GM19023 (cell line): ENCODE results near the gene TSEN2.
"Not testable (repeated sequence)": the region's sequence is repeated elsewhere in the genome, so short reads cannot be mapped to it uniquely, and the experiment has no call there.

ENCODE experiments used
- ATAC-seq: cut with Tn5 transposase; IDR thresholded peaks from one replicate; pipeline ENCODE4 v1.9.1; 2021; ENCODE audit warnings: mild to moderate bottlenecking, moderate library complexity; ENCODE audit not compliant: unreplicated experiment

TSEN2 gene

DNA sequence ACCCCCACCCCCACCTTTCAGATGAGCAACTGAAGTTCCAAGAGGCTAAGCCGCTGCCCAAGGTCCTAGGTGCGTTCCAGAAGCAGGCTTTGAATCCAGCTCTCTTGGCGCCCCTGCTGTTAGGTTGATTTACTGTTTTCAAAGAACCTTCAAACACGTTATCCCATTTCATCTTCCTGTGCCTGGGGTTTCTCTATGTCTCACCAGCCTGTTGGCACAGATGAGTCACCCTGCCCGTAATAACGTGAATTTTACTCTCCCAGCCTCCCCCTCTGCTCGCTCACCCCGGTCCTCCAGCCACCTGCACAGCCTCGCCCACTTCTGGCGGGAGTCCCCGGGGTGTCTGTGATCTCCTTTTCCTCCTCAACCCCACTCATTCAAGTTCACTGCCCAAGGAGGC, 13.0 kb upstream of the TSEN2 start:
- ATAC-seq: no peak

DNA sequence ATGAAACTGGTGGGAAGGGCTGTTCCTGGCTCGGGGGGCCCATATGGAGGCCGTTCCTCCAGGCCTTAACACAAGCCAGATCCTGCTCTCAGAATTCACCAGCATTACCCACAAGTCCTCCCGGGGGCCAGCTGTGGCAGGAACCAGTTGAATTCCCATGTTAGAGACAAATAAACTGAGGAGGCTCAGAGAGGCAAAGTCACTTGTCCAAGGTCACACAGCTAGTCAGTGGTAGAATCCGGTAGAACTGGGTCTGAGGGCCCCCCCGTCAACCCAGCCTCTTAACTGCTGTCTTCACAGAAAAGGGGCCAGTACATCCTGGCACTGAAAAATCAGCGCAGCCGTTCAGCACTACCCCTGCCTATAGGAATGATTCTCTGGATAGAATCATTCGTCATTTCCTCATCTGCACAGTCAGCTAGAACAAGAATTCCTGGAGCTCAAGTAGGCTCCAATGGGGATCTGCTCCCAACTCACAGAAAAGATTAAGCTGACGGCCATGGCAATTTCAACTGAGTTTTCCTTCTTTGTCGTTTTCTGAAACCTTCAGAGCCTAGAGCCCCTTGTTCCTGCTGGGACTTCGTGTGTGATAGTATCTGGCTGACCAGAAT, 12.2 kb upstream of the TSEN2 start:
- no peak for ATAC-seq

DNA sequence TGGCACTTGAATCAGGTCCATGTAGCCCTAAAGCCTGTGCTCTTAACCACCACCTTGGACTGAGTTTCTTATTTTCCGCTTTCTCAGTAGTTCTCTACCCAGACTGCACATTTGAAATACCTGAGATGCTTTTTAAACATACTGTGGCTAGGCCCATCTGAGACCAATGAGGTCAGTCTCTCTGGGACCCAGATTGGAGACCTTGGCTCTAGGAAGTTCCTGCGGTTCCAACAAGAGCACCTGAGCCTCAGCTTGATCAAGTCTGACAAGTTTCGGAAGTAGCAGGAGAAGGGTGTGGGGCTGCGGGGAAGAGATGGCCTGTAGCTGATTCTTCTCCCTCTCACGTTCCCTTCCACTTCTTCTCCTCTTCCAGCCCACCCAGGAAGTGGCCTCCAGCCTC, 11.5 kb upstream of the TSEN2 start:
- no peak for ATAC-seq

DNA sequence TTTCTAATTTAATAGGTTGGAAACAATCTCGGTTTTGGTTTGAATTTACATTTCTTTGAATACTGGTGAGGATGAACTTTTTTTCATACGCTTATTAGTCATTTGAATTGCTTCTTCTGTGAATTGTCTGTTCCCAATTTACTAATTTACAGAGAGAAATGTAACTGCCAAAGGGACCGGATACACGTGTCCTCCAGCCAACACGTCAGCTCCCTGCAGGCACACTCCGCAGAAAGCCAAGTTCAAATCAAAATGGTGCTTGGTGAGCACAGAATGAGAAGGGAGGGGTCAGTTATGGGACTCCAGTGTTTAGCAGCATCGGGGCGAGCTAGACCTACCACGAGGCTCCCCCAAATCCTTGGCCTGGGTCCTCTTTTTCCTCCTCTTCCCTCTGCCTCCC, 10.8 kb upstream of the TSEN2 start:
- ATAC-seq: no peak

DNA sequence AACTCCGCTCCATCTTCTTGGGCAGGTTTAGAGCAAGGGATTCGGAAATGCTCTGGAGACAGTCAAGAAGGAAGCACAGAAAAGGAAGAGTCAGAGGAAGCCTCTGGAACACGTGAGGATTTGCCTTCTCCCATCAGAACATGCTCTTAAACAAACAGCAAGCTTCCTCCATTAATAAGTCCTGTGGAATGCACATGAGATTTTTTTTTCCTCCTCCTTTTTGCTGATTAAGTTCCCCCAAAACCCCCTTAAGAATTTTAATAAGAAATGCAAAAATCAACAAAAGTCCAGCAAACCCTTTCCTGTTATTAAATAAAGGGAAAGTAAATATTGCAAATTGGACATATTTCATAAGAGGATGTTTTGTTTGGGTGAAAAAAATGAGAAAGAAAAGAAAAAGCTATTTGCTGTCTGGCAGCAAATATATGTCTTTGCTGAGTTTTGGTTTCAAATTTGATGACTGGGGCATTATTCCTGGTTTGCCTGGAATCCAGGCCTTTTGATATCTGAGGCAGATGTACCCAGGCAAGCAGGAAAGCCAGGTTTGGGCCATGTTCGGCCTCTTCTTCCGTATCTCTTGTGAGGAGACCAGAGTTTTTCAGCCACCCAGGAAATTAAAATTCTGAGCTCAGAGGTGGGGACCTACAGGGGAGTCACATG, 7.9 kb upstream of the TSEN2 start:
- ATAC-seq: no peak

DNA sequence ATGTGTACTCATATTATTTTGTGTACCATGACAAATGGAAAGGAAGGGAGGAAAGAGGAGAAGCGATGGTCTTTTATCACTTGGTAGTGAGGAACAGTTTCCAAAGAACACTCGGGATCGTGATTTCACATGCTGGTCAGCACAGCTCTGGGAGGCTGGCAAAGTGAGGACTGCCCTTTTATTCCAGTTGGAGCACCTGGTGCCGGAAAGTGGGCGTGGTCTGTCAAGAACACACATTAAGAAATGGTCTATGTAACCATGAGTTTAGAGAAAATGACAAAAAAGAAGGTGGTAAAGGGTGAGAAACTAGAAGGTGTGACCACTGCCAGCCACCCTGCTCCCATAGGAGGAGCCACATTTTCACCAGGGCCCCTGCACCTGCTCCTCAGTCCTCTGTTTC, 7.0 kb upstream of the TSEN2 start:
- no peak for ATAC-seq

DNA sequence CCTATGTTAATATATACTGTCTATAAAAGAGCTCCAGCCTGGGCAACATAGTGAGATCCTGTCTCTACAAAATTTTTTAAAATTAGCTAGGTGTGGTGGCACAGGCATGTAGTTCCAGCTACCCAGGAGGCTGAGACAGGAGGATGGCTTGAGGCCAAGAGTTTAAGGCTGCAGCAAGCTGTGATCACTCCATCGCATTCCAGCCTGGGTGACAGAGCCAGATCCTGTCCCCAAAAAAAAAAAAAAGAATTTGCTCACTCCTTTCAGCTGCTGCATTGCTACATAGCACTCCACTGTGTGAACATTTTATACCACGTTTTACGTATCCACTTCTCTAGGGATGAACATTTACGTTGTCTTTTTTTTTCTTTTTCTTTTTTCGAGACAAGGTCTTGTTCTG, 6.0 kb upstream of the TSEN2 start:
- ATAC-seq: no peak

DNA sequence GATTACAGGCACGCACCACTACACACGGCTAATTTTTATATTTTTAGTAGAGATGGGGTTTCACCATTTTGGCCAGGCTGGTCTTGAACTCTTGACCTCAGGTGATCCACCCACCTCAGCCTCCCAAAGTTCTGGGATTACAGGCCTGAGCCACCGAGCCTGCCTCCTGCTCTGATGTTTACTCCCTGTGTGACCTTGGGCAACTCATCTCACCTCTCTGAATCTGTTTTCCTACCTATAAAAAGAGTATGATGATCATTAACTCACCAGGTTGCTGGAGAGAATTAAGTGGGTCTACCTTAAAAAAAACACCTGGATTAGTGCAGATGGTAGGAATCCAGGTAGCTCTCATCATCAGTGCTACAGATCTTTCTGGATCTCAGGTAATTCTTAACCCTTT, 5.1 kb upstream of the TSEN2 start:
- ATAC-seq: not testable (repeated sequence)

DNA sequence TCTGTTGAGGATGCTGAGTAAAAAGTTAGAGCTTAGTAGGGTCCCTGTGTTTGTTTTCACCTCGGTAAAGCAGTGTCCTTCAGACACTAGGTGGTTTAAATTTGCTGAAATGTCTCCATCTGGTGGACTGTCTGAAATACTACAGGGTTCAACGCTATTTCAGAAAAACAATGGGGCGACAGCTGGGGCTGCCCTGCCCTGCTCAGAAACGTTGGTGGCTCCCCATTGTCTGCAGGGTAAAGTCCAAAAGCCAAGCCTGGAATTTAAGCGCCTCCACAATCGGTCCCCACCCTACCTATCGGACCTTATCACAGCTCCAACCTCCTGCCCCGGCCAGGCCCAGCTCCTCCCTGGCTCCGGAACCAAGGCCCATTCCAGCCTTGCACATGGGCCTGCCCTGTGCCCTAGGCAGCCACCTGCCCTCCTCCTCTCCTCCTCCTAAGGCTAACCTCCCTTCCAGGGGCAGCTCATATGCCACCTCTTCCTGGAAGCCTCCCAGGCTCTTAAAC, 4.3 kb upstream of the TSEN2 start:
- no peak for ATAC-seq

DNA sequence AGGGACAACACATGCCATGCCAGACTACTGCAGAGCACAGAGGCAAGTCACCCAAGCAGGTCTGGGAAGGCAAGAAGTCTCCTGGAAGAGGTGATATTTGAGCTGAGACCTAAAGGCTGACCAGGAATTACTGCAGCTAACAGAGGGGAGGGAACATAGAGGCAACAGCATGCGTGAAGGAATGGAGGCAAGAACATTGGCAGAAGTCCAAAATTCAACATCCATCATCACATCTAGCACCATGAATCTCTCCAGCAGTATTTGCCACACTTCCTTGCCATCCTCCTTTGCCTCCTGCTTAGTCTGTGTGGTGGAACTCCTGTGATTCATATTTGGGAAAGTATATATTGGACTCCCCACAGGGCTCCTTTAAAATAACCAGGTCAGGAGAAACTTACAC, 870 bp upstream of the TSEN2 start:
- no peak for ATAC-seq

DNA sequence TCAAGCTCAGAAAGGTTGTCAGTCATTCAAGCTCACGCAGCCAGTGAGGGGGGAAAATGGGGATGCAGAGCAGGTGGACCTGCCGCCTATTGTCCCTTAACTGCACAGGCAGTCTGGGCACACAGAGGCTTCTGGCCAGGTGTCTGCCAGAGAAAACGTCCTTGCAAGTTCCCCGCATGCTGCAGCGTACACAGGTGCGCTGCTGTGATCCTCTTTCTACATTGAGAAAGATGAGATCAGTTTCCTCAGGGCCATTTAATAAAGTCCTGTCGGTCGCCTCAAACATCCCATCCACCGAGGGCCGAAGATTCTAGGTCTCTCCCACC, 445 bp upstream of the TSEN2 start:
- no peak for ATAC-seq

DNA sequence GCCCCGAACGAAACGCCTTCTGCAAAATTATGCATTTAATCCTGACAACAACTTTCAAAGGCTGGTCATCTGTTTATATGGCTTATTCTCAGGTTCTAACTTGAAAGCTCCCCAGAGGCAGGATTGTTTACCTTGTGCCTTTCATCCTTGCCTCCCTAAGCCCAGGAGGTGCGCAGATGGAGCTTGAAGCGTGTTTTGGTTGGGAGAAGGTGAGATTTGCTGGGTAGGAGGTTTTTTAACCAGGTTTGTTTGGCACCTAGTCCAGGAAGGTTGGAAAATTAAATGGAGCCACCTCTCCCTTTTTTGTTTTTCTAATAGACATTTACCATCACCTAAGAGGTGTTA, 675 bp downstream of the TSEN2 start:
- no peak for ATAC-seq

DNA sequence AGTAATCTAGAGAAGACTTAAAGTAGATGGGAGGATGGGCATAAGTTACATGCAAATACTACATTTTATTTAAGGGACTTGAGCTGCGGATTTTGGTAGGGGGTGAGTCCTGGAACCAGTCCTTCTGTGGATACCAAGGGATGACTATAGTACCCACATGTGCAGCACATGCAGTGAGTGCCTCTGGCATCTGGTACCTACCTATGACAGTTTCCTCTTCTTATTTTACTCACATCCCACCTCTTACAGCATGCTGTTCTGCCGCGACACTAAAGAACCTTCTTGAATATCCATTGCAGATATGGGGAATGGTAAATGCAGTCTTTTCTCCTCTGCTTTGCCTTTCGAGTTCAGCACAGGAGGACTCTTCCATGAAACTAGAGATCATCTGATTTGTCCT, 1.7 kb downstream of the TSEN2 start:
- no peak for ATAC-seq

DNA sequence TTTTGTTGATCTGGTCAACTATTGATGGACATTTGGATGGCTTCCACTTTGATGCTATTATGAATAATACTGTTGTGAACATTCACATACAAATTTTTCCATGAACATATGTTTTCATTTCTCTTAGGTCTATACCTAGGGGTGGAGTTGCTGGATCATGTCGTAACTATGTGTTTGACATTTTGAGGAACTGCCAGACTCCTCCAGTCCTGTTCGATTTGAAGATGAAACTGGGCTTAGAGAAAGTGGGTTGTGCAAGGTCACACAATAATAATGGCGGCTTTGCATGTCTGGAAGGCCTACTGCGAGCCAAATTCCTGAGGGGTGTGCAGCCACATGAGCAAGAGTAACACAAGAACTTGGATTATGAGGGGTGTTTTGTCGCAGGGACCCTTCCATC, 2.6 kb downstream of the TSEN2 start:
- ATAC-seq: no peak

DNA sequence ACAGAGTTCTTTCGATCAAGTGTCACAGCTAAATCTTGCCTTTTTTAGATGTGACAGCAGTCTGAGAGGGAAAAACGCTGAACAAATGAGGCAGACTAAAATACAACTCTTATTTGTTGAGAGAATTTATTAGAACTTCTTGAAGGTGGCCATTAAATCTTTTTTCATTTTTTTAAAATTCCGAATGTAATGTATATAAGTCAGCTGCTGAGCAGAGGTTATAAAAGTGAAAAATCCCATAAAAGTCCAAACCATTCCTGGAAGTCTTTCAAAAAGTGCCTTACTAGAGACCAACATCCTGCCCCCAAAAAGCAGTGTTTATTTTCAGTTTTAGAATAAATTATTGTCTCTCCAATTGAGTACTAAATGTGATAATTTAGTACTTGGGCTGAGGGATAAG, 3.1 kb downstream of the TSEN2 start:
- no peak for ATAC-seq

DNA sequence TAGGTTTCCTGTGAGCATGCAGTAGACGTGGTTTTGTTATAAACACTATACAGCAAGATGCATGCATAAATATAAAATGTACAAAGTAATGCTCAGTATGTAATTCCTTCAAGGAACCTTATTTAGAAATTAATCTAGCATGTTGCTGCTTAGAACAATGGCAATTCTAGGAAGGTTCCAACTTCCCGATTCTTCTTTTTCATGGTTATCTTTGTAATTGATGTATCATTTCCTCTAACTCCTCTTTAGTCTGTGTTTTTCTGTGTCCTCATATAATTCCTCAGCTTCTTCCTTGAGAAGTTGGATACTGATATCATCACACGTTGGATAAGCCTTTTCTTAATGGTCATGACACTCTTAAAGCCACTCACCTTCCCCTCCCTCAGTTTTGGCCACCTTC, 3.5 kb downstream of the TSEN2 start:
- ATAC-seq: no peak

DNA sequence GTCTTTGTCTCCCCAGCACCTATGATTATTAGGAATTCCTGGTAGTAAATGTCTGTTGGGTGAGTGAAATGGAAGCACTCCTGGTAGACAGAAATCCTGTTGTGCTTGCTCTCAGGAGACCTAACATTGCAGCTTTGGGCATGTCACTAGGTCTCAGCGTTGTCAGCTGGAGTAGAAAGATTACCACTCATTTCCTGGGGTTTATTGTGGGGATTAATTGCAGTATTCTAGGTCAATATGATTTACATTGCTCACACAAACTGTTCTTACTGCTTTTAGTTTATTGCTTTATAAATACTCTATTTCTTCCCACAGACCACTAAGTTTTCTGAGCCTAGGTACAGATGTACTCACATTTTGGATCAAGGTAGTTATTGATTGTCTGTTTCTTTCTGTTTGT, 5.1 kb downstream of the TSEN2 start:
- ATAC-seq: no peak

DNA sequence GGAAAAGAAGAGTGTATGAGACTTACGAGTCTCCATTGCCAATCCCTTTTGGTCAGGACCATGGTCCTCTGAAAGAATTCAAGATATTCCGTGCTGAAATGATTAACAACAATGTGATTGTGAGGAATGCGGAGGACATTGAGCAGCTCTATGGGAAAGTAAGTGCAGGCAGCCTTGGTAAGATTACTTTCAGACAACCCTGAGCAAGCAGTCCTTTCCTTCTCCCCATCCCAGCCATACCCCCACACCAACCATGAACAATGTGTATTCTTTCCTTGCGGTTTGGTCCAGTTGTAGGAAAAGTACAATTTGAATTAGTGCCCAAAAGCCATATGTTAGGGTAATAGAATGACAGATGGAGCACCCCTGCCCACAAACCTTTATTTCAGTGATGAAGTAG, 5.6 kb downstream of the TSEN2 start:
- no peak for ATAC-seq

DNA sequence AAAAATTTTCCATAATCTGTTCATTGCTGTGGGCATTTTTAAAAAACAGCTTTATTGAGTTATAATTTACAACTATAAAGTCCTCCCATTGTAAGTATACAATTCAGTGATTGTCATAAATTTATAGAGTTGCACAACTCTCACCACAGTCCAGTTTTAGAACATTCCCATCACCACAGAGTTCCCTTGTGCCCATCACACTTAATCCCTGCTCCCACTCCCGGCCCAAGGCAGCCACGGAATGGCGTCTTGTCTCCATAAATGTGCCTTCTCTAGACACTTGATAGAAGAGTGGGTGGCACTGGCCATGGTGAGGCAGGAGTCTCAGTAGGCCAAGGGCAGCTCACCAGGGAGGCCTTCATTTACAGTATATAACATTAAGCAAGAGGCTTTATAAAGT, 6.3 kb downstream of the TSEN2 start:
- ATAC-seq: no peak

DNA sequence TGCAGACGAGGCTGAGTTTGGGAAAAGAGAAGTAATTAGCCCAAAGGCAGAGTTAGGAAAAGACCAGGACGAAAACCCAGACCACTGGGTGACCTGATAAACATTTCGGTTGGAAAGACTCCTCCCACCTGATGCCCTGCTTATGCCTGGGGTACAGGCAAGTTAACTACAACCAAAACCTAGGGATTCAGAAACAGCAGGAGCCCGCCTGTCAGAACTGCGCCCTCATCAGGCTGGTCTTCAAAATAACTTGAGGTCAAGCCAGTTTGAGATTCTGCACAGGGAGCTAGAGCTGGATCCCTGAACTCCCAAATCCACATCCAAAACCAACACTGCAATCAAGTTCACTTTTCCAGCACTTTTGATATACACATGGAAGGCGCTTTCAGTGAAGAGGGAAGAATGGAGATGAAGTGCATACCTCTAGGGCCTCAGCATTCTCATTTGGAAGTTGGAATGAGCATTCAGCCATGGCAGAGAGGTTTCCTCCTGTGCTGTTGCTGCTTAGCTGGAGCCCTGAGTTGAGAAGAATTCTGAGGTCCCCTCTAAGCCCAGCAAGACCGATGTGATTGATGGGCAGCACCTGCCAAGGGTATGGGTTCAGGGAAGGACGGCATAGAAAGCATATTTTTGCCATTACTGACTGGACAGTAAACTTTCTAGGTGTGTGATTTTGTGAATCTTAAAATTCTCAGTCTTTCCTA, 11.6 kb downstream of the TSEN2 start:
- no peak for ATAC-seq

DNA sequence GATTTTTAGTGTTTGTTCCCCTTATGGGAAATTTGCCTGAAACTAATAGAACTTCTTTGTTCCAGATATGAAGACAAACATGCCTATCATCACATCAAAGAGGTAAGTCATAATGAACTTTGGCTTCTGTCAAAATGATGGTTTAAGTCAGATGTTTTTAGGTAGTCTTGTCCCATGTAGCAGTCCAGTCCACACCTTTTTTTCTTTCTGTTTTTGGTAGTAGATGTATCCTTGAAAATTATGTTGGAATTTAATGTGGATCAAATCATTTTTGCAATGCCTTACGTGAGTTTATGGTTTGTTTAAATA, 12.1 kb downstream of the TSEN2 start:
- no peak for ATAC-seq

DNA sequence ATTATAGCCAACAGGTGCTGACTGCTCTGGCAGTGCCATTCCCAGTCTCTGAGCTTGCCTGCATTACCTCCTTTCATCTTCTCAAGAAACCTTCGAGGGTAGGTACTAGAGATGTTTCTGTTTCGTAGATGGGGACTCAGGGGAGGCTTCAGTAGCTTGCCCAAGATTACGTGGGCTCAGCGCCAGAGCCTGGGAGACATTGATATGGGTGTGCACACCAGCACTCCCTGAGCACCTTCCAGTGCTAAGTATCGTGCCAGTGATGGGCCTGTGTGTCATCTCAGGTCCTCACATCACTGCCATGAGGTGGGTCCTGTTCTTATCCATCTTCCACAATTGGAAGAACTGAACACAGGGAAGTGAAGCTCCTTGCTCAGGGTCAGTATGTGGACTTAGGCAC, 15.2 kb downstream of the TSEN2 start:
- no peak for ATAC-seq
